ENCODE measurements around the gene LIG4.

LIG4 gene

DNA sequence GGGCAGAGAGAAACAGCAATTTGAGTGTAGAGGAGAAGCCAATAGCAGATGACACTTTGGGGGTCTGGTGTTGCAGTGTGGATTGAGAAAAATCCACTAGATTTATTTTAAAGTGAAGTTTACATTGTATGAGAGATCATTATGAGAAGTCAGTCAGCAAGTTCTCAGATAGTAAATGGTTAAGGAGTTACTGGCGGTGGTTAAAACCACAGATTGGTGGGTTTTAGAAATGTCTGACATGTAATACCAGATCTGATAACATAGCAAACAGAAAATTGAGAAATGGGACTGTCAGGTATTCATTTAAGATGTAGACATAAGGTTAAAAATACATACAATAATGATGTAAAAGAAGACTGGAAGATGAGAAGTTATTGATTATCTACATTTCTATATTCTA, 10.1 kb upstream of the LIG4 start:
- TF ChIP-seq, protein P1, sequence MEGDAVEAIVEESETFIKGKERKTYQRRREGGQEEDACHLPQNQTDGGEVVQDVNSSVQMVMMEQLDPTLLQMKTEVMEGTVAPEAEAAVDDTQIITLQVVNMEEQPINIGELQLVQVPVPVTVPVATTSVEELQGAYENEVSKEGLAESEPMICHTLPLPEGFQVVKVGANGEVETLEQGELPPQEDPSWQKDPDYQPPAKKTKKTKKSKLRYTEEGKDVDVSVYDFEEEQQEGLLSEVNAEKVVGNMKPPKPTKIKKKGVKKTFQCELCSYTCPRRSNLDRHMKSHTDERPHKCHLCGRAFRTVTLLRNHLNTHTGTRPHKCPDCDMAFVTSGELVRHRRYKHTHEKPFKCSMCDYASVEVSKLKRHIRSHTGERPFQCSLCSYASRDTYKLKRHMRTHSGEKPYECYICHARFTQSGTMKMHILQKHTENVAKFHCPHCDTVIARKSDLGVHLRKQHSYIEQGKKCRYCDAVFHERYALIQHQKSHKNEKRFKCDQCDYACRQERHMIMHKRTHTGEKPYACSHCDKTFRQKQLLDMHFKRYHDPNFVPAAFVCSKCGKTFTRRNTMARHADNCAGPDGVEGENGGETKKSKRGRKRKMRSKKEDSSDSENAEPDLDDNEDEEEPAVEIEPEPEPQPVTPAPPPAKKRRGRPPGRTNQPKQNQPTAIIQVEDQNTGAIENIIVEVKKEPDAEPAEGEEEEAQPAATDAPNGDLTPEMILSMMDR (IDR thresholded peaks at IDR 0.05), result no peak

DNA sequence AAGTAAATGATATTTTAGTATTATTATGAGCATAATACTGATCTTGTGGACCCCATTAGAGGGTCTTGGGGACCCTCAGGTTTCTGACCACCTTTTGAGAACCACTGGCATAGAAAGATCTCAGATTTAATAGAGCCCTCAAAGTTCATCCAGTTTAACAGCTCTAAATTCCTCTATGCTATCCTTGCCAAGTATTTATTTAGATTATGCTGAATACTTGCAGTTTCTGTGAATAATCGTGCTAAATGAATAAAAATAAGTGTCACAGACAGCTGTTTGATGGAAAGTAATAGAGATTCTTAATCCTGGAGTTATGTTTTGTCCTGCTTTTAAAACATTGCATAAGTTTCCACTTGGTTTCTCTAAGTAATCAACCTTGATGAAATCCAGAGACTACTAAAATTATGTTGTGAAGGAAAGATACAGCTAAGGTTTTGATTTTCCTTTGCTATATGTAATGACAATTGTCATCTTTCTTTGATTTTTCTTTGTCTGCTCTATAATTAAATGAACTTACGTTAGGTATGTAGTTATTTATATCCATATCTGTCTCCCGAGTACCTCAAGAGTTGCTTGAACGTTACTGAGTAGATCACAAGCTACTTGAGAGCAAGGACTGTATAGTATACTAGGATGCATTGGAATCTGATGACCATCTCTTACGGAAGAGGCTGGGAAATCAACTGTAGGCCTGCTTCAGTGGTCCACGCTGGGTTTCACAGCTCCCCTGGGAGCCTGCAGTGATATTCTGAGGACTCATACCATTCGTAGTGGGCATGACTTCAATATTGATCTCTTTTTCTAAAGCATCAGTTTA, 8.6 kb upstream of the LIG4 start:
- TF ChIP-seq, protein P1 (IDR thresholded peaks at IDR 0.05), result no peak

DNA sequence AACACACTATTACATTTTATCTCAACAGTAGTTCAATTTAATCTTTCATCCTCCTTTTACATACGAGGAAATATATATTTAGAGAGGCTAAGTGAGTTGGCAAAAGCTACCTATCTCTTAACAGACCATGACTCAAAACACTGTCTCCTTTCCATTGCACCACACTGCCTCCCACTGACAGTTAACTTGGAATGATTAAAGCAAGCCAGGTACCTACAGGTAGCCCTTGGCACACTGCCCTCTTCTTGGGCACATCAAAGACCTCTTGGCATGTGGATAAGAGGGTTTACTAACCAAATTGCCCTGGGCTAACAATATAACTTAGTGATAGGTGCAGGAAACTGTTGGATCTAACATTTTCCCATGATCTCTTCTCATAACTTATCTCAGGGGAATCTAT, 4.7 kb upstream of the LIG4 start:
- TF ChIP-seq, protein P1 (IDR thresholded peaks at IDR 0.05), result no peak; the same call in 1 of the 2 replicates

DNA sequence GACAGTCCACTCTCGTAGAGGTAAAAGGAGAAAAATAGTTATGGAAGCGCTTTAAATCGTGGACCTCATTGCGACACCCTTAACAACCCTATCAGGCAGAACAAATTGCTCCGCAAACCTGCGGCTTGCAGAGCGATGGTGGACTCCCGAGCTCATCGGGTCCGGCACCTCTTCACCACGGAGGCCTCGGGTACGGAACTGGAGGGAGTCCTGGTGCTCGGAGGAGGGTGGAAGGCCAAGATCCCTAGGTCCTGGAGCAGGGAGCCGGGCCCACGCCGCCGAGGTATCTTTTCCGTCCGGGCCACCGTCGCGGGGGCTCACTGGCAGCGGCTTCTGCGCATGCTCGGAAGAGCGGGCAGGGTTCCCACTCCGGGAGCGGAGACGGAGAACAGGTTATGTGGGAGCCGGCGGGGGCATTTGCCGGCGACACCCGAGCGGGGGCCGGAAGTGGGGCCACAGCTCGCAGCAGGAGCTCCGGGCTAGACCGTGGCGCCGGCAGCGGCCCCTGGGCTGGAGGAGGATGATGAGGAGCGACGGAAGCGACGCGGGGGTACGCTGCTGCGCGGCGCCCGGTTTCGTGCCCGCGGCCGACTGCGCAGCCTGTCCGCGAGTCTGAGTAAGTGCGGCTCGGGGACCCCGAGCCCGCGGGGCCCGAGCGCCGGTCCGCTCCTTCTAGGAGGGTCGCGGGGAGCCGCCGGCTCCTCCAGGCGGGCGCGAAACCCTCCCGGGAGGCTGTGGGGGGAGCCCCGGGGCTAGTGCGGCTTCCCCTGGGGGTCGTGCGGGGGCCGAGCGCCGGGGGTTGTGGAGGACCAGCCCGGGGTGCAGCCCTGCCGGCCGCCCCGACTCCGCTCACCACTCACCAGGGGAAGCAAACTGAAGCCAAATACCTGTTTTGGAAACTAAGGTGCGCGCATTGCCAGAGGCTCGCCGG, 3.0 kb upstream of the LIG4 start, which contains the start of gene ABHD13:
TSS of gene ABHD13 (plus strand) at position 349 of the 931 bp plus-strand sequence. CDS start 10,827 bp downstream, outside the sequence.
- TF ChIP-seq, protein P1 (IDR thresholded peaks at IDR 0.05), result no peak

DNA sequence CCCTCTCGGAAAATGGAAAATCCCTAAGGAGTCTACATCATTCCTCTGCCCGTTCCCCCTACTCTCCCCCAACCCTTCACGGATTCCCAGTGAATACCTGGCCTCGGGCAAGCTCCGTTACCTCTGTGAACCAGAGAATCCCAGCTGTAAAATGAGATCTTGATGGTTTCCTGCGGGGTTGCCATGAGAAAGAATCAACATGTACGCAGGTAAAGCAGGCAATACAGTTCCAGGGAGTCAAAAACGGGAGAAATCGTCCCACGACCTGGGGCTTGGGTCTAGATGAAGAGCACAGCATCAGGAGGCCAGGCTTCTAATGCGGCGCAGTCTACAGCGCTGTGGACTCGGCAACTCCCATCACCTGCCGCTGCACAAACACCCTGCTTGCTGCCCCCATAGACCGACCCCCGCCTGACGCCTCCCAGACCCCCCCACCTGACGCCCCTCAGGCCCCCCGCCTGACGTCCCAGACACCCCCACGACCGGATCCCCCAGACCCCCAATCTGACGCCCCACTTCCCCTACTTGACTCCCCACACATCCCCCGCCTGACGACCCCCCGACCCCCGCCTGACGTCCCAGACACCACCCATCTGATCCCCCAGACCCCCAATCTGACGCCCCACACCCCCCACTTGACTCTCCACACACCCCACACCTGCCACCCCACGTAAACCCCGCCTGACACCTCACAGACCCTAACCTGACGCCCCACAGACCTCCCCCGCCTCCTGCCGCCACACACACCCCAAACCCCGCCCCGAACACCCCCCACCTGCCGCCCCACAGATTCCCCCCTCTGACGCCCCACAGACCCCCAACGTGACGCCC, 680 bp downstream of the LIG4 start:
- TF ChIP-seq, protein P1 (IDR thresholded peaks at IDR 0.05), result no peak

DNA sequence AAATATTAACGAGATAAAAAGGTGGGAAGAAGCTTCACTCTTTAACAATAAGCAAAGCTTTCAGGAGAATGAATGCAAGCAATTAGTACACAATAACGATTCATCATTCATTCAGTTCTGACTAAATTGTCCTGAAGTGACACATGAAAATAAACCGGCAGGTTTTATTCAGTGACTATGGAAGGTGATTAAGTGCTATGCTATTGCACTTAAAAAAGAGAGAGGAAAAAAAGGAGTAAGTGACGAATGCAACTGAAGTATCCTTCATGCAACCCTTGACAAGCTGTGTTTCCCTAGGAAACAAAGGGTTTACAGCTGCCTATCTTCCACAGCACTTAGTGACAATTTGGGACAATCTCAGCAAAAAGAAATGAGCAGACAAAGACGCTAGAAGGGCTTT, 1.4 kb downstream of the LIG4 start:
- TF ChIP-seq, protein P1 (IDR thresholded peaks at IDR 0.05), result no peak

DNA sequence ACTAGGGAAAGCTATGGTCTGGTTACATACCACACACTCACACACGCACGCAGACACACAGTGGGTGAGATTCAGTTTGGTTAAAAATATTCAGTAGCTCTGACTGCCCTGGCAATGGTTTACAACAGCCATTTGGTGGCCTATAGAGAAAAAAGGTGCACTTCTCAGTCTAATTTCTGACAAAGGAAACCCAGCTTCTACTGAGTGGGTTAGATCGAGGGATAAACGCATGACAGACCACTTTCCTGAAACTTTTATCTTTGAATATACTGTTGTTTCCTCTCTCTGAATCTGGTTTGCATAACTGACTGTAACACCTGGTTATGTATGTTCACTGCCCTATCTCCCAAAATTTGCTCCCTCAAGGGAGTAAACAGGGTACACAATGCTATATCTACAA, 2.5 kb downstream of the LIG4 start:
- TF ChIP-seq, protein P1 (IDR thresholded peaks at IDR 0.05), result no peak

Data from LNCAP (cell line).